Endothelial cell of umbilical vein (primary cell): ENCODE results near the gene PIN1. TPM values are rescaled to one million over a fixed set of nuclear protein-coding genes. Genes with fewer than 3 reads are reported as not detected.

Experiments
- BruUV-seq: library from RNA; stranded (reverse); fragments of 400-500 nt; replicated peaks from 2 replicates; lab custom pipeline; 2021; lab: Mats Ljungman, UMichigan
- CTCF ChIA-PET: fragments of 300-600, 350-600 bp; sonication (Branson Sonifier 250); formaldehyde crosslinking; loops from one replicate; lab custom pipeline; 2021; ENCODE audit warnings: antibody characterized with exemption, inconsistent platforms; lab: Charles Lee
- POLR2A ChIA-PET: fragments of 300-600, 350-600 bp; sonication (Branson Sonifier 250); formaldehyde crosslinking; loops from one replicate; lab custom pipeline; 2021; ENCODE audit warnings: antibody characterized with exemption, inconsistent platforms; lab: Charles Lee
- DNase-seq: peaks from one replicate; pipeline ENCODE4 v3.0.0-alpha.2; 2011; ENCODE audit warnings: low read depth, low spot score
- FAIRE-seq: peaks from 2 replicates; lab custom pipeline; 2011; peaks lifted over from hg19 to GRCh38; lab: Jason Lieb, UNC
- H2AFZ ChIP-seq: 2 replicates; pipeline ENCODE4 v1.6.0; 2012; ENCODE audit warnings: low read depth, low read length, control low read depth, inconsistent platforms
- H3K27ac ChIP-seq: 2 replicates; pipeline ENCODE4 v1.5.1; 2011; ENCODE audit warnings: low read depth, mild to moderate bottlenecking, control low read depth, low read length, moderate library complexity; ENCODE audit not compliant: insufficient read depth
- H3K27me3 ChIP-seq, 2 experiments: 2 replicates each; pipeline versions ENCODE4 v1.6.0 to v1.6.1; 2011; ENCODE audit warnings: low read length in 2 of 2, mixed read lengths in 1 of 2; ENCODE audit not compliant: control insufficient read depth in 2 of 2, insufficient read depth in 2 of 2
- H3K36me3 ChIP-seq, 2 experiments: 2 replicates in 1 of 2; 3 replicates in 1 of 2; pipeline ENCODE4 v1.5.1; 2011; ENCODE audit warnings: low read length in 2 of 2, mild to moderate bottlenecking in 1 of 2, moderate library complexity in 1 of 2; ENCODE audit not compliant: control insufficient read depth in 2 of 2, insufficient read depth in 2 of 2; ENCODE audit errors: extremely low read depth in 1 of 2
- H3K4me1 ChIP-seq: 3 replicates; pipeline ENCODE4 v1.5.1; 2011; ENCODE audit warnings: mild to moderate bottlenecking, low read length; ENCODE audit not compliant: control insufficient read depth, insufficient read depth; ENCODE audit errors: extremely low read depth
- H3K4me2 ChIP-seq: 2 replicates; pipeline ENCODE4 v1.6.1; 2011; ENCODE audit warnings: low read length, control low read depth, mixed read lengths; ENCODE audit not compliant: insufficient read depth
- H3K4me3 ChIP-seq, 3 experiments: fragments of 200-600 bp in 1 of 3; sonication (generic), shearing (Covaris generic) in 1 of 3; replicated peaks in 1 of 3; 2 replicates each; pipeline ENCODE4 v1.5.1; 2011 to 2016; ENCODE audit warnings: control low read depth in 3 of 3, low read length in 3 of 3, mild to moderate bottlenecking in 2 of 3, inconsistent platforms in 1 of 3, low read depth in 1 of 3, moderate library complexity in 1 of 3; ENCODE audit not compliant: insufficient read depth in 1 of 3
- H3K79me2 ChIP-seq: 2 replicates; pipeline ENCODE4 v1.6.0; 2012; ENCODE audit warnings: low read length, inconsistent platforms; ENCODE audit not compliant: control insufficient read depth, insufficient read depth
- H3K9ac ChIP-seq: replicated peaks from 2 replicates; pipeline ENCODE3; 2011; ENCODE audit warnings: low read length, control low read depth; ENCODE audit not compliant: insufficient read depth; ENCODE audit errors: extremely low read depth
- H3K9me1 ChIP-seq: replicated peaks from 3 replicates; pipeline ENCODE4 v1.6.0; 2011; ENCODE audit warnings: mild to moderate bottlenecking, low read length; ENCODE audit not compliant: control insufficient read depth, insufficient read depth; ENCODE audit errors: extremely low read depth
- H3K9me3 ChIP-seq: replicated peaks from 2 replicates; pipeline ENCODE4 v1.5.1; 2012; ENCODE audit warnings: low read length, inconsistent platforms; ENCODE audit not compliant: control insufficient read depth, insufficient read depth
- H4K20me1 ChIP-seq: replicated peaks from 2 replicates; pipeline ENCODE3; 2011; ENCODE audit warnings: mild to moderate bottlenecking, low read length; ENCODE audit not compliant: control insufficient read depth, insufficient read depth; ENCODE audit errors: extremely low read depth
- CTCF ChIP-seq, 2 donors: IDR thresholded peaks; 1 replicate in 1 of 2; 2 replicates in 1 of 2; pipeline ENCODE4 v1.5.1; 2011; ENCODE audit warnings: low read length in 2 of 2, mild to moderate bottlenecking in 2 of 2, moderate library complexity in 2 of 2, control low read depth in 1 of 2, inconsistent platforms in 1 of 2, low read depth in 1 of 2; ENCODE audit not compliant: insufficient read depth in 1 of 2; ENCODE audit errors: extremely low read depth in 1 of 2
- EZH2 ChIP-seq: IDR thresholded peaks from 2 replicates; pipeline ENCODE4 v1.6.1; 2012; ENCODE audit warnings: borderline replicate concordance, low read depth, mild to moderate bottlenecking, moderate library complexity, low read length, inconsistent platforms; ENCODE audit not compliant: severe bottlenecking
- FOS ChIP-seq: IDR thresholded peaks from 2 replicates; pipeline ENCODE4 v1.6.1; 2011; ENCODE audit warnings: mild to moderate bottlenecking, low read length, moderate library complexity, borderline replicate concordance; ENCODE audit not compliant: insufficient read depth
- GATA2 ChIP-seq: IDR thresholded peaks from 2 replicates; pipeline ENCODE4 v1.7.0; 2011; ENCODE audit warnings: low read depth, mild to moderate bottlenecking, moderate library complexity, mixed read lengths, low read length; ENCODE audit not compliant: insufficient read length, insufficient read depth
- JUN ChIP-seq: IDR thresholded peaks from 2 replicates; pipeline ENCODE4 v1.6.1; 2011; ENCODE audit warnings: borderline replicate concordance, low read depth; ENCODE audit not compliant: insufficient read length, insufficient read depth
- MAX ChIP-seq: IDR thresholded peaks from 2 replicates; pipeline ENCODE4 v1.6.1; 2011; ENCODE audit not compliant: insufficient read depth, insufficient read length
- MYC ChIP-seq: IDR thresholded peaks from one replicate; pipeline ENCODE4 v1.6.1; 2011; ENCODE audit warnings: mild to moderate bottlenecking, low read depth, low read length
- POLR2A ChIP-seq: IDR thresholded peaks from 2 replicates; pipeline ENCODE4 v1.6.1; 2012; ENCODE audit warnings: low read depth, mild to moderate bottlenecking, control low read depth, low read length
- POLR2AphosphoS5 ChIP-seq: IDR thresholded peaks from 2 replicates; pipeline ENCODE4 v1.6.1; 2012; ENCODE audit warnings: low read depth, mild to moderate bottlenecking, control low read depth, low read length, moderate library complexity; ENCODE audit not compliant: insufficient read depth
- dilution Hi-C: fragments of 300-500 bp; cut with MboI; formaldehyde crosslinking; loops from one replicate; pipeline ENCODE4 v1.15.0; 2019; ENCODE audit warnings: low sequenced_read_pairs; ENCODE audit not compliant: extremely low pct_ligation_motif_present
- intact Hi-C: fragments of 100-400 bp; cut with micrococcal nuclease; formaldehyde crosslinking; loops from one replicate; pipeline ENCODE4 v1.10.0; 2022
- polyA plus RNA-seq, 4 experiments: library from polyadenylated mRNA; depleted of rRNA in 3 of 4; stranded (reverse) in 3 of 4; unstranded in 1 of 4; fragments of >200 nt; gene quantifications; 2 replicates each; pipeline versions ENCODE4 v1.2.1 to v1.2.3, GENCODE V29; 2011 to 2012; ENCODE audit warnings: missing spikeins in 1 of 4
- total RNA-seq: library from RNA; stranded (reverse); gene quantifications from 2 replicates; pipeline ENCODE4 v1.2.3, GENCODE V29; 2021

PIN1 gene
- total and polyA plus RNA-seq, 2 donors (not counting 3 experiments of a cell fraction or from before 2014, with no cell fraction given) = 97.4 to 115 TPM

GRCh38 chr19:9878511-9879196 lies 43.5 kb downstream of the PIN1 start:
- no peaks in the 10 kb centered on the region for H3K9me1 ChIP-seq
- DNase-seq (no peak), FAIRE-seq (peak; percentile 12)
- H3K27ac ChIP-seq = no peak overlapping the region
- intact Hi-C loops = no loop called here
- H3K36me3 ChIP-seq = no peaks in the 10 kb centered on the region
- dilution Hi-C loops = no loop called here
- H3K79me2 ChIP-seq = no peaks in the 10 kb centered on the region
- peaks cover 5% of the 10 kb centered on the region for H3K4me1 ChIP-seq
- TF ChIP-seq POLR2A (no peak), FOS (no peak), GATA2 (no peak), JUN (no peak), POLR2AphosphoS5 (no peak), EZH2 (no peak), CTCF (IDR thresholded peaks at IDR 0.05; ENCODE audit: extremely low read depth in 1 of 2, insufficient read depth in 1 of 2, low read depth in 1 of 2, low read length in 2 of 2) (no peak), MAX (no peak), MYC (no peak)
- no TSS peak for BruUV-seq
- no peaks in the 10 kb centered on the region for H3K27me3 ChIP-seq
- no peak overlapping the region for H3K4me2 ChIP-seq
- ChIA-PET POLR2A (no interaction called here), CTCF (no interaction called here)
- H4K20me1 ChIP-seq = no peaks in the 10 kb centered on the region
- no peak overlapping the region for H3K4me3 ChIP-seq
- H2AFZ ChIP-seq = peak overlapping the region; percentile 7
- no peaks in the 10 kb centered on the region for H3K9me3 ChIP-seq
- no peak overlapping the region for H3K9ac ChIP-seq
